HG03565 (cell line): ENCODE results near the gene LRCH1.

Experiments
- ATAC-seq: cut with Tn5 transposase; IDR thresholded peaks from one replicate; pipeline ENCODE4 v1.9.1; 2021; ENCODE audit warnings: mild to moderate bottlenecking, moderate library complexity; ENCODE audit not compliant: unreplicated experiment

Gene LRCH1

DNA sequence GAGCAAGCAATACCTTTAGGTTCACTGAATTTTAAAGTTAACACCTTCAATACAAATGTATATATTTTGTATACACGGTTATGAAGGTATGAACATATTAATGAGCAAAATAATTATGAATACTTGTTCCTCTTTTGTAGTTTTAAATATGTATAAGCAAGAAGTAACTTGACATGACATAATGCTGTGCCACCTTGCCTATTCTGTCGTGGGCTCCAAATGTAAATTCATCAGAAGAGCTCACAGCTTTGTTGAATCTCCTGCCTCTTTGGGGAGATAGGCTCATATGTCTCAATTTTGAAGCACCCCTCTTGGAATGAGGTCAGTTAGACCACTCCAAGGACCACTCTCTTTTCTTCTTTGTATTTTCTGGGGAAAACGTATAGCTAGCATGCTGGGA lies 59.3 kb downstream of the LRCH1 start:
- no peak for ATAC-seq

DNA sequence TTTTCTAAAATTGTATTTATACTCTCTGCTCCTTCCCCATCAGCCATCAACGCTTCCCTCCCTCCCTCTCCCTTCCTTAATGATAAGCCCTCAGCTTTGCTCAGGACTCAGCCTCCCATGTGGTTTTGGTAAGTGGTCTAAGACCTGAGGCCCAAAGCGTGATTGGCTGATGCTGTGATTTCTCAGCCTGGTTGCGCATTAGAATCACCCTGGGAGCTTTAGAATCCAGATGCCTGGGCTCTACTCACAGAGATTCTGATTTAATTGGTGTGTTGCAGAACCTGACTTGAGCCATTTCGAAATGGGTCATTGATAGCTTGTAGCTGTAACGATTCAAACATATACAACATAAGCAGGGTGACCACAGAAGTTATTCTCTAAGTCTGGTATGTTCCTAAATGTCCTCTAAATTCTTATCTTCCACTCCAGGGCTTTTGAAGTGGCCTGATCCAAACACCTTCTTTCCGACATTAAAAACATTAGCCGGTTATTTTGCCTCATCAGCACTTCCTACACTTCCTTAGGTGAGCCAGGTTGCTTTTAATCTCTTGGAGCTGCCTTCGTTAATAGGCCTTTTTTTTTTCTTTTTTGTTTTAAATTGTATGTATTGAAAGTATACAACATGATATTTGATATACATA lies 60.6 kb downstream of the LRCH1 start:
- ATAC-seq: no peak

DNA sequence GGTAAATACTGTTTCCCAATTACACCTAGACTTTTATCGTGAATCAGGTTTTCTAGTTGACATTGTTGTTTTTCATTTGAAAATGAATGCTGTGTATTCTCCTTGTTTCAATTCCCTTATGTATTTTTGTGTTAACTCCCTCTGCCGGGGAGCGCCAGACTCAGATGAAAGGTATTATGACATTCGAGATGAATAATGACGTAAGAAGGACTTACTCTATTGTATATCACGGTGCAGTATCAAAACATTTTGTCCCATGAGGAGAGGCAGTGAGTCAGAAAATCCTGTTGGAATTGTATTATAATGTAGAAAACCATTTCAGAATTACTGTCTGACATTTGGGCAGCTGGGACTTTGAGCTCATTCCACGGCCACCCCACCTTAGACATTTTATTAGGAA lies 61.6 kb downstream of the LRCH1 start:
- ATAC-seq: no peak

DNA sequence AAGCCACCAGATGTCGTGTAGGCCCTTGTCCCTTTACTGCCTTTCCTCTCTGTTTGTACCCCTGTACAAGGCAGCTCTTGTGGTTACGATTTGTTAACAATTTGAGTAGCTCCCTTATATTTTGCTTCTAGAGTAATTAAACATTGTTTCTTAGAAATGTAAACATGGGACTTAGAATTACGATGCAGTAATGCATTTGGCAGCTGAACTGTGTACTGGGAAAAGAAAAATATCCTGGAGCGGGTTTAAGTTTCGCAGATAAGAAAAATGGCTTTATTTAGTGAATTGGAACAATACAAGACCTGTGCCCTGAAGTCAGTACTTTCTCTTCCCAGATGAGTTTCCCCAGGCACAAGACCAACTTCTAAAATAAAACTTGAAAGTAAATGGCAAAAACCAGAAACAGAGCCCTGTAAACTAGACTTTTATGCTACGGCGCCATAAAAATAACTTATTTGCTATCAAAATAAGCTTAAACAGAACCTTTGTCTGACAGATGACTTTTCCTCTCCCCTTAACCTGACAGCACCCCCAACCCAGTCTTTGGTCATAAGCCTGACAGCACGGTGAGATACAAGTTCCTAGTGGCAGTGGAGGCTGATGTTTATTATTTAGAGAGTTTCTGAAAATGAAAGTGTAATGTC lies 63.0 kb downstream of the LRCH1 start:
- ATAC-seq: no peak

DNA sequence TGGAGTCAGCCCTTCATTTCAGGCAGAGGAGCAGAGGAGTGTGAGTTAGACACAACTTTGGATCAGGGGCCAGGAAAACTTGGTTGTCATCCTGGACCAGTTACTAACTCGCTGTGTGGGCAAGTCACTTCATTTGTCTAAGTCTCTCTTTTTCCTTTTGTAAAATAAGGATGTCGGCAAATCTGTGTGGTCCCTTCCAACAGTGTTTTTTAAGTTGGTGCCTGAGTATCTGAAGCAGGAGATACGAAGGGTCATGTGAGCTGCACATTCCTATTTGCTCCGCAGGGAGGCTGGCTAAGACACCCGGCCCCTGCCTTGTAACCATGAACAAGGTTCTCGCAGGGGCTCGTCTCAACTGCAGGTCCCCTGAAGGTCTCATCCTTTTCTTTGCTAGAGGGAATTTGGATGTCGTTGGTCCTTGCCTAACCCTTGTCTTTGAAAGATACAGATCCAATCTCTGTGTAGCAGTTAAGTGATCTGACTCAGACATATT lies 64.3 kb downstream of the LRCH1 start:
- no peak for ATAC-seq

DNA sequence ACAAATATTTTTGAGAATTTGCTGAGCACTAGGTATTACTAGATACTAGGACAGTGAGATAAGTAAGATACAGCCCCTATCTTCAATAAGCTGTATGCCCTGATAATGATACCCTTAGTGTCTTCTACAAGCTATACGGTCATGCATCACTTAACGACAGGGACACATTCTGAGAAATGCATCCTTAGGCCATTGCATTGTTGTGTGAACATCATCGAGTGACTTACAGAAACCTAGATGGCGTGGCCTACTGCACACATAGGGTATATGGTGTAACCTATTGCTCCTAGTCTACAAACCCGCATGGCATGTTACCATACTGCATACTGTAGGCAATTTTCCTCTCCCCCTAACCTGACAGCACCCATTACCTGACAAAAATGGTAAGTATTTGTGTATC lies 64.9 kb downstream of the LRCH1 start:
- ATAC-seq: no peak

DNA sequence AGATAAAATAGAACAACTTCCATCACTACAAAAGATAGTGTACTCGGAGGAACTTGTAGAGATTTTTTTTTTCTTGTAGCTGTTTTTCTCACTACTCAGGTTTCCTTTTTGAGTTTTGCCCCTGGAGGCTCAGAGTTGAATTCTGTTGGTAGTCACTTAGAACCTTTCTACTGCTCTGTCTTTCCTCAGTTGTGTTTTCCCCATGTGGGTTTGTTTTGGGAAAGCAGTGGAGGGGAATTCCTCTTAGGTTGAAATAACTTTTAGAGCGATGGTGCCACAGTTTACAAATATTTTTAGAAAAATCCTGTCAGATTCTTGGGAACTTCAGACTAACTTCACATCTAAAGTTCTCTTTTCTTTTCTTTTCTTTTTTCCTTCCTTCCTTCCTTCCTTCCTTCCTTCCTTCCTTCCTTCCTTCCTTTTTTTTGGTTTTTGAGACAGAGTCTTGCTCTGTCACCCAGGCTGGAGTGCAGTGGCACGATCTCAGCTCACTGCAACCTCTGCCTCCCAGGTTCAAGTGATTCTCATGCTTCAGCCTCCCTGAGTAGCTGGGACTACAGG lies 65.8 kb downstream of the LRCH1 start:
- no peak for ATAC-seq

DNA sequence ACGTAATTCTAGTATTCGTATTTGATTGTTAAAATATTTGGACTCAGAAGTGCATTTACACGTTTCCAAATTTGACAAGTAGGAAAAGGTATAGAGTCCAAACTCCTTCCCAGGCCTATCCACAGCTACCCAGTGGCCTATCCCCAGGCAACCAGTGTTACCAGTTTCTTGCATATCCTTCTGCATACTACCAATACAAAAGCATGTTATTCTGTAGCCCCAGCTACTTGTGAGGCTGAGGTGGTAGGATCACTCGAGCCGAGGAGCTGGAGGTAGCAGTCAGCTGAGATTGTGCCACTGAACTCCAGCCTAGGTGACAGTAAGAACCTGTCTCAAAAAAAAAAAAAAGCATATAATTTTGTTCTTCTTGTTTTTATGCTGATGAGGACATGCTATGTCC lies 67.1 kb downstream of the LRCH1 start:
- no peak for ATAC-seq

DNA sequence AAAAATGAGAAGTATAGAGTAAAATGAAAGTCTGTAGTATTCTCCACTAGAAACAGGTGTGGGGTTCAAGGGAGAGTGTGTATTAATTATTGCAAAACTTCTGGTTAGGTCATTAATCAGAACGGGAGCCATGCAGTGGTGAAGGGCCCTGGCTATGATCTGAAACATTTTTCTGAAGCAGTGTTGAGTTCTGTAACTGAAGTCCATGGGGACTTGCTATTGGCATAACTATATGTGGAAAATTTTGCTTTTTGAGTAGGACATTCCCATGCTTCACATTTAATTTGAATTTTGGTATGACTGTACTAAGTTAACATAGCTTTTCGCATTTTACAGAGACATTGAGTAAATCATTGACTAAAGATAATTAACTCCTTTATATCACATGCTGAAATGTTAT lies 67.5 kb downstream of the LRCH1 start:
- ATAC-seq: no peak

DNA sequence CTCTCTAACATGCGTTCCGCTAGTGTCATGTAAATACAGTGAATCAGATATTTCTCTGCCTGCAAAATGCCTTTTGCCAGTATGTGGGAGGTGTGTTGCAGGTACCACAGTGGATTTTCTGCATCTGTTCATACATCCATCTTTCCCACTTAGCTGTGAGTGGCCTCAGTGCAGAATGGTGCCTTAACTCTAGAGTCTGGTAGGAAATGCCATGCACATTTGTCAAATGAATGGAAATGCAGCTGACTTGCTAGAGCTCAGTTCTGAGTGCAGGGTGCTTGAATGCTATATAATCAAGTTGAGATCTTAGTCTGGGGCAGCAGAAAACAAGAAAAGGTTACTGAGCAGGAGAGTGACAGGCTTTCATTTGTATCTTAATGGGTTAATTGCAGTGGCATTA lies 68.2 kb downstream of the LRCH1 start:
- ATAC-seq: no peak

DNA sequence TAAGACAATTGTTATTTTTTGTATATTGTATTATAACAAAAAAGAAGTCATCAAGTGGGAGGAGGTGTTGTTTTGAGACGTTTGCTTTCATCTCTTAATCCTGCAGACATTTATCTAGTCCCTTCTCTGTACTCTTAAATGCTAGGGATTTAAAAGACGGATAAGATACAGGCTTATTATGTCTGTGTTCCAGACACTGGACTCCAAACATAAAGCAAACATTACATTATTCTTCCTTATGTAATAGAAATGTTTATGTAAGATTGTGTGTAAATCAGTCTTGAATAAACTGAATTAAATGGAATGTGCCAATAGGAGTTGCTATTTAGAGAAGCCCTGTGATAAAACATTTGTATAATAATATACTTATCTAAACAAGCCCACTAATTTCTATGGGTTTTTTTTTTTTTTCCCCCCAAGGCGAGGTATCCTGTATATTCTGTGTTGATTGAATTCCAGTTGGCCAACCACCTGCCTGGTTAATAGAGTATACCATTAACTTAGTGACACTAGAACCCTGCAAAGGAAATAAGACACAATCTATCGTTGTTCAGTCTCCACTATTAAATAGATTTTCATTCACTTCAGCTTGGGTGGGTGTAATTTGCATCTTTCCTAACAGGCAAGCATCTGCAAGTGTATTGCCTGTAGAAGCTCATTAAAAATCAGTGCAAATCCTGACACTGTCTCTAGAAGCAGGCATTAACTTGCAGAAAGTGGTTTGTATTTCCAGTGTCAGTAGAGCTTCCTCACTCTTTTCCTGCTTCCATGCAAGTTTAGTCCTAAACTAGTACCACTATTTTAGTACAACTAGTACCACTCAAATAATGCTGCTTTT lies 69.0 kb downstream of the LRCH1 start:
- ATAC-seq: no peak

DNA sequence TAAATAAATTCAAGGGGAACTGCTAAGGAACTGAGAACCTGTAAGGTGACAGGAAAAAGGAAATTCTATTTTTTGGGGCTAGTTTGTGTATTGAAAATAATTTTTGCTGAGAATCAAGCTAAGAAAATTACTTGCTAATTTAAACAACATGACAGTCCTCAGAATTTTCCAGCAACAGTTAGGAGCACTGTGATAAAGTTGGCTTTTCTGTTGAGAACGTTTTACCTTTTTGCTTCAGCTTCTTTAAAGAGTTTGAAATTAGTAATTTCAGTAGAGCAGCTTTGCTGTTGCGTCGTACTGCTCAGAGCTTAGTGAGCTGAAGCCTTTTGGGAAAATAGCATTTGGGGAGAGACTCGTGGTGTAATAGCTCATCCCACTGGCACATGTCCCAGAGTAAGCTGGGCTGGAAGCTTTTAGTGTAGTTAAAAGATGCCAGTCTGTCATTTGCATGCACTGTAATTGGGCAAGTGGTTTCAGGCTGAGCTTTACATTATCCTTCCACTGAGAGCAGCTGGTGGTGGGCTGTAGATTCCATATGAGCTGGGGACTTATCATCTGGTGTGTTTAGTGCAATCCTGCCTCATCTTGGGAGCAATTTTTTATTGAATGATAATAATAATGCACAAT lies 69.8 kb downstream of the LRCH1 start:
- no peak for ATAC-seq

DNA sequence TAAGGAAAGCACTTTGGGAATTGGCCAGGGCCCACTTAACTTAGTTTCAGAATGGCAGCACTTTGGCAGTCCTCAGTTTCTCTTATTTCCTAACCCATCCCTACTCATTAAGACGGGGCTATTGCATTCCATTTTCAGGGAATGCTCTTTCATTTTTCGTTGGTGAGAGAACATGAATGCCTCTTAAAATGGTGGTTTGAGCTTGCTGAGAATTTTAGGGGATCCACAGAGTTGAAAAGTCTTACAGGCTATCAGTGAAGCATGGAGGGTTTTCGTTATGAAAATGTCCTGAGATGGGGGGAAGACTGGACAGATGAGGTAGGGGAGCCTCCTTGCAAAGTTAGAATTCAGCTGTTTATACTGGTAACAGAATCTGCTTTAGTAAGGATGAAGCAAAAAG lies 71.4 kb downstream of the LRCH1 start:
- peak; percentile 36 for ATAC-seq

DNA sequence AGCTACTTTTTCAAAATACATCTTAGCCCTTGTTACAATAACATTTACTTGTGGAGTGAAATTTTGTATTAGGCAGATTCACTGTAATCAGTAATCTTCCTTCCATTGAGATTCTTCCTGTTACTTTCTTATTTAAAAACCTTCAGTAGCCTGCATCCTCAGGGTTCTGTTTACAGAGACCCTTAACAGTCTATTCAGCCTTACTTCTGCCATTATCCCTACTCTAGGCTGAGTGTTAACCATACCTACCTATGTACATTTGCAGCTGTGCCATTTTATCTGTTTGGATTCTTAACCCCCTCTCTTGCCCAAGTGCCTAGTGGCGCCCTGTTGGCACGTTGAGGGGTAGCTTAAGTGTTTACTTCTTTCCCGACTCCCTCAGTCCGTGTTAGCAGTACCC lies 71.9 kb downstream of the LRCH1 start:
- peak; percentile 2 for ATAC-seq

DNA sequence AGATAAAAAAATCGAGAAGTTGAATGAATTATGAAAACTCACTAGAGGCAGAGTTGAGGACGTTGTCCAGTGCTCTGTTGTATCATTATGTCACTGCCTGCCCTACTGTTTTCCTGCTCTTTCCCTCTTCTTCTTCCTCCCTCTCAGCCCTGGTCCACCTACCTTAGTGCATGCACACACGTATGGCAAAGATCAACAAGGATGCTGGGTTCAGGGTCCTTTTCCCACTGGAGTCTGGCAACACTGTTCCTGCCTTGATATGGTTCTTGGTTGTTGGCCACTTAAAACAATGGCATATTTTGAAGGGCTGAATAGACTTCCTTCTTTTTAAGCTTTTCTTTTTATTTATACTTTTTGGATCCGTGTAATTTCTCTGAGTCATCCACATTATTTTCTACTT lies 74.5 kb downstream of the LRCH1 start:
- ATAC-seq: no peak

DNA sequence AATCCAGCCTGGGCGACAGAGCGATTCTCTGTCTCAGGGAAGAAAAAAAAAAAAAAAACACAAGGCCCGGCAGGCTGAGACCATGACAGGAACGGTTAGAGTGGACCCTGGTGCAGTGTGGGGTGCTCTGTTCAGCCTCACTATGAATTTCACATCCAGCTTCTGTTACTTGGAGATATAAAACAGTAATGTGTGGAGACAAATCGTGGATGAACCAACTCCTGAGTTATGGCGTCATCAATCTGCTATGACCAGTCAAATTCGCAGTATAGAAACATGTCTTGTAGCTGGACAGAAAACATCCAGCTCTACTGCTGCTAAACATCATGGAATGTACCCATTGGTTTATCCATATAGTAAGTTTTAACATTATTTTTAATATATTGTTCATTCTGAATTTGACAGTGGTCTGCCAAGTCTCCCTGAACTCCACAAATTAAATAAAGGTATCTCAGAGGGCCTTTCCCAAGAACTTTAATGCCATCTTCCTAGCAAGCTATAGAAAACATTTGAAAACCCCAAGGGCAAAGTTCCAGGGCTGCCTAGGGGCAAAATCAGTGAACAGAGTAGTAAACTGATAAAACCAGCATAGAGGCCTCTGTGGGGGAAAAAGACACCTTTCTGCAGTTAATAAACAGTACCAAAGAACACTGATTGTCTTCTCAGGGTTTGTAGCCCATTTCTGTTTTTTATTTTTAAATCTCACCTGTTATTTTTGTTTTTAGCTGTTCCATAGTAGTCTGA lies 75.8 kb downstream of the LRCH1 start:
- no peak for ATAC-seq

DNA sequence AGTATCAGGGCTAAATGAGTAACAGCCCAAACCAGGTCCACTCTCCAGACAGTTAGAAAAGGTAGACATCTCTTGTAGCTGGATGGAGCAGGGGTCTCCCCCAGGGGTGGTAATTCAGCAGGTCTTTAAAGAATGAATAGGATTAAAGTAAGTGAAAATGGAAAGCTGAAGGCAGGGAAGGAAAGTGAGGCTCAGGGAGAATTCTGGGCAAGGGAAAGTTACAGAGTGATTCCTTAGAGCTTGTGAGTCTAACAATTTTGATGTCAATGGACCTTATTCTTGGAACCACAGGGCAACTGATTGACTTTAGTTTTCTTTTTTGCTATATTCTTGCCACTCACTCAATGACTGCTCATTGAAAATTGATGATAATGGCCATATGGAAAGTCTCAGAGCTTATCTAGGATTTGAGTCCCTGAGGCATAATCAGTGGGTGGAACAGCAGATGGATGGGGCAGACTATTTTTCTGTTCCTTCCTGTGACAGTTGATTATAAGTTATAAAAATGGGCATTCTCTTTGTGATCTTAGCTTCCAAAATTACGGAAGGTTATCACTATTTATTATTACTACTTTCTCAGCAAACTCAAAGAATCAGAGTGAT lies 76.9 kb downstream of the LRCH1 start:
- ATAC-seq: no peak

DNA sequence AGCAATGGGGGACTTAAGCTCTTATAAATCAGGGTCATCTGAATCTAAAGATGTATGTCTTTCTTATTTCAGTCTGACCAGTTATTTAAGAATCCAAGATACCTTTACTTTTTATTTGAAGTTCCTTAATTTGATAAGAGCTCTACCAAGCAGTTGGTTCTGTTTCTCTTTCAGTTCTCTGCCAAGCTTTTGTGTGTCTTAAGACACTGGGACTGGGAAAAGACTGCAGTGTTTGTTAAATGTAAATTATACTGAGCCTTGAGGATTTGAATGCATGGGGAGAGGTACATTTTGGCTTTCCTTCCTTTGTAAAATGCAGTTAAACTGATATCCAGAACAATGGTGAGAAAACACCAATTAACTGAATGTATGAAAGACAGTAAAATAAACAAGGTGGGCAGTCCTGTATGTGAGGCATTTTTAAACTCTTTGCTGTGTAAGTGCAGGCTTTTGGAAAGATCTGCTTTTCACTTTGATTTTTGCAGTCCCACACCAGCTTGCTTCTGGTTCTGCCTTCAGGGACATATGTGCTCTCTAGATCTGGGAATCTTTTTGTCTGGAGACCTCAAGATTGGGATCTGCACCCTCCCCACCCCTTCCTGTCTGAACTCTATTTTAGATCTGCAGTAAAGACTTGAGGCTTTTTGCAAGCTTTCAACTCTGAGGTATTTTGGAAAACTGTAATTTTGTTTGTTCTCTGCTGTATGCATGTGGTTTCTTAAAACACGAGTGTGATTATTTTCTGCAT lies 77.6 kb downstream of the LRCH1 start:
- no peak for ATAC-seq

DNA sequence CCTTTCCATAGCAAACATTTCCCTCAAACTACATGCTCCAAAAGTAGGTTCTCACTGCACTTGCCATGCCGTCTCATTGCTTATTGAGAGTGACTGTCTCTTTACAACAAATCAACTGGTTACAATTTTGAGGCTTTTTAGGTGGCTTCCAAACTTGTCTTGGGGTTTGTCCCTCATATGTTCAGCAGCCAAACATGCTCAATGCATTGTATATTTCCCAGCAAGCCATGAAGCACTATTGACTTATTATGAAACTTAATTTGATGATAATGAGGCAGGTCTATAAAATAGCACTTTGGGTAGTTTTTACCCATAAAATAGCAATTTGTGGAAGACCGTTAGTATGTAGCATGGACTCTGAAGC lies 78.2 kb downstream of the LRCH1 start:
- ATAC-seq: no peak
